Stimulated activated CD8-positive, alpha-beta memory T cell treated with anti-CD3 and anti-CD28 coated beads, Interleukin-7, amount 100 ng/mL, for 48 hours (primary cell): ENCODE data around the gene FAT1.

Experiments used
- DNase-seq, 2 donors: peaks; one replicate each; pipeline ENCODE4 v3.0.0-alpha.2; 2020; ENCODE audit warnings: low read depth in 1 of 2; ENCODE audit errors: extremely low read depth in 1 of 2

Gene FAT1

GRCh38 chr4:186755550-186756519 lies 32.2 kb upstream of the FAT1 start:
- no peak for DNase-seq

- no peak for DNase-seq
Measured at GRCh38 chr4:186754976-186755375, 31.3 kb upstream of the FAT1 start.

- DNase-seq, result no peak
Measured at GRCh38 chr4:186752325-186752724, 28.7 kb upstream of the FAT1 start.

- no peak for DNase-seq
Measured at GRCh38 chr4:186749611-186750281, 26.1 kb upstream of the FAT1 start.

GRCh38 chr4:186746581-186746980 lies 22.9 kb upstream of the FAT1 start:
- DNase-seq, result no peak

GRCh38 chr4:186743261-186743660 lies 19.6 kb upstream of the FAT1 start:
- no peak for DNase-seq

GRCh38 chr4:186740822-186741221 lies 17.2 kb upstream of the FAT1 start:
- no peak for DNase-seq

GRCh38 chr4:186739802-186740434 lies 16.3 kb upstream of the FAT1 start:
- no peak for DNase-seq

- DNase-seq, result no peak
Measured at GRCh38 chr4:186739317-186739716, 15.7 kb upstream of the FAT1 start.

GRCh38 chr4:186738421-186738820 lies 14.8 kb upstream of the FAT1 start:
- DNase-seq, result no peak

- no peak for DNase-seq
Measured at GRCh38 chr4:186737427-186737826, 13.8 kb upstream of the FAT1 start.

- DNase-seq, result no peak
Measured at GRCh38 chr4:186736466-186736865, 12.8 kb upstream of the FAT1 start.

GRCh38 chr4:186734251-186734650 lies 10.6 kb upstream of the FAT1 start:
- DNase-seq, result no peak

- DNase-seq, result no peak
Measured at GRCh38 chr4:186733778-186734177, 10.1 kb upstream of the FAT1 start.

GRCh38 chr4:186730621-186731020 lies 7.0 kb upstream of the FAT1 start:
- no peak for DNase-seq

GRCh38 chr4:186729856-186730255 lies 6.2 kb upstream of the FAT1 start:
- no peak for DNase-seq

GRCh38 chr4:186728631-186729271 lies 5.1 kb upstream of the FAT1 start:
- no peak for DNase-seq

- DNase-seq, result no peak
Measured at GRCh38 chr4:186727977-186728519, 4.4 kb upstream of the FAT1 start.

GRCh38 chr4:186727169-186727976 lies 3.7 kb upstream of the FAT1 start:
- DNase-seq, result no peak
